HFFc6 (cell line): ENCODE data around the gene SUN3. TPM values are rescaled to one million over a fixed set of nuclear protein-coding genes. Genes with fewer than 3 reads are reported as not detected.
A peak's percentile ranks its signal among the peaks of the same experiment; 100 is the strongest.

Experiments
- DNase-seq: peaks from one replicate; pipeline ENCODE4 v3.0.0-alpha.2; 2018
- H3K27ac Mint-ChIP-seq: 2 replicates; pipeline ENCODE4 v1.8.0; 2020; ENCODE audit warnings: mild to moderate bottlenecking, mixed read lengths
- H3K27me3 Mint-ChIP-seq: 2 replicates; pipeline ENCODE4 v1.8.0; 2021; ENCODE audit warnings: mild to moderate bottlenecking, moderate library complexity, mixed read lengths; ENCODE audit not compliant: insufficient read depth
- H3K36me3 Mint-ChIP-seq: 2 replicates; pipeline ENCODE4 v1.8.0; 2021; ENCODE audit warnings: low read depth, mixed read lengths
- H3K4me1 Mint-ChIP-seq: 2 replicates; pipeline ENCODE4 v1.8.0; 2020; ENCODE audit warnings: low read depth, mixed read lengths
- H3K4me3 Mint-ChIP-seq: 2 replicates; pipeline ENCODE4 v1.8.0; 2020; ENCODE audit warnings: mild to moderate bottlenecking, moderate library complexity, mixed read lengths
- H3K9me3 Mint-ChIP-seq: 2 replicates; pipeline ENCODE4 v1.8.0; 2020; ENCODE audit warnings: mild to moderate bottlenecking, mixed read lengths
- total RNA-seq, 6 experiments: library from RNA; stranded (reverse); fragmentation: NEBNext Ultra II Directional; extraction: Animal tissue kit (Norgen Biotek cat#: 25700); gene quantifications; 2 replicates in 1 of 6; 3 replicates in 5 of 6; pipeline ENCODE4 v1.2.3, GENCODE V29; 2021
- TF ChIP-seq, protein P1 (sequence below): fragments of 200-600 bp; sonication (generic); IDR thresholded peaks from 2 replicates; pipeline ENCODE4 v1.5.0; 2021; ENCODE audit warnings: antibody characterized with exemption, mild to moderate bottlenecking

Gene SUN3
- total RNA-seq, 6 experiments from 2014 or later: 1.1 to 2.1 (median 1.7) TPM; not detected in 2

GRCh38 chr7:47939425-47940036 lies 89.4 kb downstream of the SUN3 start:
- H3K27me3 Mint-ChIP-seq: peaks cover 6% of the 10 kb centered on the region; the same call in 1 of the 2 replicates
- TF ChIP-seq, protein P1, sequence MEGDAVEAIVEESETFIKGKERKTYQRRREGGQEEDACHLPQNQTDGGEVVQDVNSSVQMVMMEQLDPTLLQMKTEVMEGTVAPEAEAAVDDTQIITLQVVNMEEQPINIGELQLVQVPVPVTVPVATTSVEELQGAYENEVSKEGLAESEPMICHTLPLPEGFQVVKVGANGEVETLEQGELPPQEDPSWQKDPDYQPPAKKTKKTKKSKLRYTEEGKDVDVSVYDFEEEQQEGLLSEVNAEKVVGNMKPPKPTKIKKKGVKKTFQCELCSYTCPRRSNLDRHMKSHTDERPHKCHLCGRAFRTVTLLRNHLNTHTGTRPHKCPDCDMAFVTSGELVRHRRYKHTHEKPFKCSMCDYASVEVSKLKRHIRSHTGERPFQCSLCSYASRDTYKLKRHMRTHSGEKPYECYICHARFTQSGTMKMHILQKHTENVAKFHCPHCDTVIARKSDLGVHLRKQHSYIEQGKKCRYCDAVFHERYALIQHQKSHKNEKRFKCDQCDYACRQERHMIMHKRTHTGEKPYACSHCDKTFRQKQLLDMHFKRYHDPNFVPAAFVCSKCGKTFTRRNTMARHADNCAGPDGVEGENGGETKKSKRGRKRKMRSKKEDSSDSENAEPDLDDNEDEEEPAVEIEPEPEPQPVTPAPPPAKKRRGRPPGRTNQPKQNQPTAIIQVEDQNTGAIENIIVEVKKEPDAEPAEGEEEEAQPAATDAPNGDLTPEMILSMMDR: no peak
- peaks cover 40% of the 10 kb centered on the region for H3K4me1 Mint-ChIP-seq
- H3K9me3 Mint-ChIP-seq: no peaks in the 10 kb centered on the region
- H3K4me3 Mint-ChIP-seq: no peak overlapping the region
- no peak for DNase-seq
- peak overlapping the region; percentile 92 for H3K27ac Mint-ChIP-seq
- H3K36me3 Mint-ChIP-seq: no peaks in the 10 kb centered on the region

- no peak overlapping the region for H3K27ac Mint-ChIP-seq
- TF ChIP-seq, protein P1: peak; percentile 39
- DNase-seq: no peak
- H3K36me3 Mint-ChIP-seq: no peaks in the 10 kb centered on the region
- H3K9me3 Mint-ChIP-seq: no peaks in the 10 kb centered on the region
- H3K27me3 Mint-ChIP-seq: peaks cover 4% of the 10 kb centered on the region; the same call in 1 of the 2 replicates
- peaks cover 34% of the 10 kb centered on the region for H3K4me1 Mint-ChIP-seq
- no peak overlapping the region for H3K4me3 Mint-ChIP-seq
Measured at GRCh38 chr7:47938574-47939165, 90.2 kb downstream of the SUN3 start.

DNA sequence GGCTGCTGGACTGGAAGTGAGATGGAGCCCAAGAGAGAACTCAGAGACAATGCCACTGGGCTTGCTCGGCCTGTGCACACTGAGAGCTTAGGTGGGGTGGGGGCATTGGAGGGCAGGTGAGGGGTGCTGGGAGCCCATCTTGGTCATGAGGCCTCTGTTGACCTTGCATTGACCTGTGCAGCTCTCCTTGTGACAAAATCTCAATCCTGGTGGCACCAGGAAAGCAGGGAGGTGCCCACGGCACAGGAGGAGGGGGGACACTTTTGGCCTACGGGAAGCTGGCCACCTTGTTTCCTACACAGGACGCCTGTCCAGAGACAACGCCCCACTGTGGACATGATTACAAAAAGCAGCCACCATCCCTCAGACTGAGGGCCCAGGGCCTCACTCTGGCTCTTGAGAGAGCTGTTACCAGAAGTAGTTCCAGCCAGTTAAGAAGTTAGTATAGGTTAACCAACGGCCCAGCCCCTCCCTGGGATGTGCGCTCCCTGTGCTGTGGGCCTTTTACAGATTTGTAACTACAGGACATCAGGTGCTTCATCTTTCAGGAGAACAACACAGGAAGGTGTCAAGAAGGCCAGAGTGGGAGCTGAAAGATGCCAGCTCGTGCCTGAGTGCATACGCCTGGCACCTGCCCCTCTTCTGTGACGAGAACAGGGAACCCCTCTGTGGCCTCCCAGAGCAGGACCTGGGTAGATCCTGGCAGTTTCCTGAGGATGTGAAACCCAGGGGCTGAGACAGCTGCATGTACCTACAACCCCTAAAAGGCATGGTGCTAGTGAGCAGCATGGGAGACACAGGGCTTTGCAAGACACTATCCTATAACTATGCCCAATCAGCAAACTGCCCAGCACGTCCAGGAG lies 91.0 kb downstream of the SUN3 start:
- no peak for DNase-seq
- Mint-ChIP-seq H3K4me1 (peaks cover 27% of the 10 kb centered on the region), H3K9me3 (no peaks in the 10 kb centered on the region), H3K36me3 (no peaks in the 10 kb centered on the region), H3K4me3 (no peak overlapping the region), H3K27ac (no peak overlapping the region), H3K27me3 (peaks cover 3% of the 10 kb centered on the region; the same call in 1 of the 2 replicates)
- TF ChIP-seq, protein P1: no peak

Other genes starting within 250 kb of the SUN3 start
- under 1 TPM in 2 of 6 experiments, not detected in 4; 0.03 to 0.14 TPM for gene PKD1L1, start 80.6 kb downstream of the SUN3 start, total RNA-seq
- gene HUS1, start 49.5 kb downstream of the SUN3 start, total RNA-seq: 10 to 100 TPM; 27.8 to 39.2 (median 34.6) TPM
- under 1 TPM in 1 of 6 experiments, not detected in 5; 0.14 TPM for gene C7orf57, start 6.4 kb upstream of the SUN3 start, total RNA-seq
- gene UPP1, start 60.2 kb upstream of the SUN3 start, total RNA-seq: 10 to 100 TPM; 14.3 to 26.5 (median 22.6) TPM
- under 1 TPM in 5 of 6 experiments, not detected in 1; 0.02 to 0.08 (median 0.05) TPM for gene ABCA13, start 142.4 kb upstream of the SUN3 start, total RNA-seq